ENCODE results near the gene CRIM1.

- TF ChIP-seq RAD21 (IDR thresholded peaks at IDR 0.05 in 1 of 2, conservative IDR thresholded peaks at IDR 0.05 in 1 of 2; ENCODE audit: low read depth in 2 of 2, low read length in 2 of 2): no peak
- no peak for TF ChIP-seq POLR2AphosphoS5 (IDR thresholded peaks at IDR 0.05; ENCODE audit: low read depth, low read length)
- no peak for TF ChIP-seq CTCF (IDR thresholded peaks at IDR 0.05; ENCODE audit: control extremely low read depth in 1 of 3, insufficient read depth in 1 of 3, low read depth in 1 of 3, low read length in 3 of 3)
- no peak for TF ChIP-seq EZH2 (IDR thresholded peaks at IDR 0.05; ENCODE audit: low read depth, low read length, severe bottlenecking)
- TF ChIP-seq JUND (IDR thresholded peaks at IDR 0.05; ENCODE audit: low read length): no peak
- no peak for TF ChIP-seq POLR2A (IDR thresholded peaks at IDR 0.05; ENCODE audit: control extremely low read depth in 1 of 2, low read depth in 2 of 2, low read length in 2 of 2)
- TF ChIP-seq YY1 (IDR thresholded peaks at IDR 0.05; ENCODE audit: low read depth, low read length): no peak
- no peak for TF ChIP-seq SIRT6 (IDR thresholded peaks at IDR 0.05; ENCODE audit: low read length)
- TF ChIP-seq SIN3A (conservative IDR thresholded peaks at IDR 0.05 in 1 of 2, IDR thresholded peaks at IDR 0.05 in 1 of 2; ENCODE audit: low read depth in 1 of 2, low read length in 2 of 2): no peak
- TF ChIP-seq TCF12 (IDR thresholded peaks at IDR 0.05; ENCODE audit: low read depth, low read length): no peak
- no peak for TF ChIP-seq SP1 (IDR thresholded peaks at IDR 0.05; ENCODE audit: low read depth, low read length)
- no peak for TF ChIP-seq CEBPB (IDR thresholded peaks at IDR 0.05; ENCODE audit: low read depth, low read length)
These were observed 239.3 kb downstream of the CRIM1 start for GRCh38 chr2:36594849-36595248.
